MCF 10A (cell line): Measurements from ENCODE around the gene SEC14L5. TPM values are rescaled to one million over a fixed set of nuclear protein-coding genes. Genes with fewer than 3 reads are reported as not detected.

Source experiments
- BruUV-seq: library from RNA; stranded (reverse); fragments of 400-500 nt; replicated peaks from 2 replicates; lab custom pipeline; 2021; lab: Mats Ljungman, UMichigan
- CTCF ChIA-PET: fragments of 300-600 bp; sonication (Branson Sonifier 250); formaldehyde crosslinking; extraction: SDS; loops from one replicate; lab custom pipeline; 2021; ENCODE audit warnings: antibody characterized with exemption, inconsistent platforms; lab: Yijun Ruan, JAX
- POLR2A ChIA-PET: fragments of 300-600, 350-650 bp; sonication (Branson Sonifier 250); formaldehyde crosslinking; extraction: SDS; loops from one replicate; lab custom pipeline; 2020; ENCODE audit warnings: antibody characterized with exemption, inconsistent platforms; lab: Yijun Ruan, JAX
- DNase-seq: peaks from one replicate; pipeline ENCODE4 v3.0.0-alpha.2; 2018; ENCODE audit not compliant: unreplicated experiment
- H3K27ac Mint-ChIP-seq: one replicate; pipeline ENCODE4 v1.8.0; 2022; ENCODE audit warnings: mild to moderate bottlenecking, low read depth, mixed read lengths; ENCODE audit not compliant: unreplicated experiment
- H3K27me3 Mint-ChIP-seq: one replicate; pipeline ENCODE4 v1.8.0; 2022; ENCODE audit warnings: mixed read lengths; ENCODE audit not compliant: insufficient read depth, unreplicated experiment
- H3K36me3 Mint-ChIP-seq: one replicate; pipeline ENCODE4 v1.8.0; 2022; ENCODE audit warnings: mild to moderate bottlenecking, moderate library complexity, mixed read lengths; ENCODE audit not compliant: insufficient read depth, unreplicated experiment
- H3K4me1 Mint-ChIP-seq: one replicate; pipeline ENCODE4 v1.8.0; 2022; ENCODE audit warnings: mixed read lengths; ENCODE audit not compliant: insufficient read depth, unreplicated experiment
- H3K4me3 Mint-ChIP-seq: one replicate; pipeline ENCODE4 v1.8.0; 2022; ENCODE audit warnings: mild to moderate bottlenecking, moderate library complexity, mixed read lengths; ENCODE audit not compliant: unreplicated experiment
- H3K9me3 Mint-ChIP-seq: one replicate; pipeline ENCODE4 v1.8.0; 2022; ENCODE audit warnings: mixed read lengths; ENCODE audit not compliant: unreplicated experiment
- intact Hi-C: fragments of 100-400 bp; cut with micrococcal nuclease; formaldehyde crosslinking; loops from 2 replicates; pipeline ENCODE4 v1.14.1; 2022
- total RNA-seq: library from RNA; stranded (reverse); gene quantifications from 2 replicates; pipeline ENCODE4 v1.2.3, GENCODE V29; 2022
- TF ChIP-seq, protein P1 (sequence below): fragments of 200-600 bp; IDR thresholded peaks from one replicate; pipeline ENCODE4 v1.8.0; 2022; ENCODE audit warnings: antibody characterized with exemption, mild to moderate bottlenecking; ENCODE audit not compliant: unreplicated experiment

SEC14L5 gene
- total RNA-seq, 1 experiment from 2014 or later: not detected

DNA sequence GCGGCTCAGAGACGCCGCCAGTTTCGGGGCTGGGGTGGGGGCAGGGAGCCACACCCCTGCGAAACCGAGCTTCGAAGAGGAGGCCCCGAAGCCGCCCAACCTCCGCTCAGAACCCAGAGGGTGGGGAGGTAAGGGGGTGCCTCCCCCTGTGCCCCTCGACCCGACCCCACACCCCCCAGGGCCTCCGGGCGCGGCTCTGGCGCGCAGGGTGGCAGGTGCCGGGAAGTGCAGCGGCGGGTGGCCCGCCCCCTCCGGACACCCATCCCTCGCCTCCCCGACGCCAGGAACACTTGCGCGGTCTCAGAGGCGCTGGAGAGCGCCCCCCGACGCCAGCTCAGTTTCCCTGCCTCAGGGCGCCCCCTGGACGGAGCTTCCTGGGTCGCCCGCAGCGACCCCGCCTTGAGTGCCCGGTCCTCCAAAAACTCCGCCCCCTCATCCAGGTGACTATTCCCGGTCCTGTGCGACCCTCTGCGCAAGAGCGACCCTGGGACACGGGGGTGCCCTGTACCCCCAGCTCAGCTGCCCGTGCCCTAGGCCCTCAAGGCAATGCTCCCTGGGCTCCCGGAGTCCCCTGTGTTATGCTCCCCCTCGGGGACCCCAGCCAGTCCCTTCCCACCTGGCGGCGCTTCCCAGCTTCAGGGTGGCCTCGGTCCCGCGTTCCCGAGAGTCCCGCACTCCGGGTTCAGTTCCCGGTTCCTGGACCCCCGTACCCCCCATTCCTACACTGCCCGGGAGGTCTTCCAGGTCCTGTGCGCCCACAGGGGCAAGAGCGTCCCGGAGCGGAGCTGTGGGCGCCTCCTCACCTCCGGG is 21.7 kb upstream of the SEC14L5 start:
- CTCF ChIA-PET: interaction anchor here (0.6 to 4.3 kb wide), 18 partner anchors 8 to 202 kb away, joined by 3 to 33 read pairs (median 4); partner anchors contain the start of genes ANKS3 and DNAAF8
- no peak overlapping the region for H3K27ac Mint-ChIP-seq
- intact Hi-C loops: loop anchor here (10.0 kb wide), 1 partner anchor 52 kb away; no protein-coding TSS in a partner anchor
- H3K4me3 Mint-ChIP-seq: peak overlapping the region; percentile 86
- H3K36me3 Mint-ChIP-seq: peaks cover 30% of the 10 kb centered on the region
- no peaks in the 10 kb centered on the region for H3K27me3 Mint-ChIP-seq
- no peaks in the 10 kb centered on the region for H3K9me3 Mint-ChIP-seq
- peak; percentile 61 for DNase-seq
- peaks cover 26% of the 10 kb centered on the region for H3K4me1 Mint-ChIP-seq
- POLR2A ChIA-PET: interaction anchor here (0.5 to 3.8 kb wide), 21 partner anchors 8 to 1802 kb away, joined by 3 to 45 read pairs (median 6); partner anchors contain the start of genes ANKS3, DNAAF8, GLYR1 and NUDT16L1
- TF ChIP-seq, protein P1, sequence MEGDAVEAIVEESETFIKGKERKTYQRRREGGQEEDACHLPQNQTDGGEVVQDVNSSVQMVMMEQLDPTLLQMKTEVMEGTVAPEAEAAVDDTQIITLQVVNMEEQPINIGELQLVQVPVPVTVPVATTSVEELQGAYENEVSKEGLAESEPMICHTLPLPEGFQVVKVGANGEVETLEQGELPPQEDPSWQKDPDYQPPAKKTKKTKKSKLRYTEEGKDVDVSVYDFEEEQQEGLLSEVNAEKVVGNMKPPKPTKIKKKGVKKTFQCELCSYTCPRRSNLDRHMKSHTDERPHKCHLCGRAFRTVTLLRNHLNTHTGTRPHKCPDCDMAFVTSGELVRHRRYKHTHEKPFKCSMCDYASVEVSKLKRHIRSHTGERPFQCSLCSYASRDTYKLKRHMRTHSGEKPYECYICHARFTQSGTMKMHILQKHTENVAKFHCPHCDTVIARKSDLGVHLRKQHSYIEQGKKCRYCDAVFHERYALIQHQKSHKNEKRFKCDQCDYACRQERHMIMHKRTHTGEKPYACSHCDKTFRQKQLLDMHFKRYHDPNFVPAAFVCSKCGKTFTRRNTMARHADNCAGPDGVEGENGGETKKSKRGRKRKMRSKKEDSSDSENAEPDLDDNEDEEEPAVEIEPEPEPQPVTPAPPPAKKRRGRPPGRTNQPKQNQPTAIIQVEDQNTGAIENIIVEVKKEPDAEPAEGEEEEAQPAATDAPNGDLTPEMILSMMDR: peak; percentile 12
- BruUV-seq: TSS peak; percentile 46

DNA sequence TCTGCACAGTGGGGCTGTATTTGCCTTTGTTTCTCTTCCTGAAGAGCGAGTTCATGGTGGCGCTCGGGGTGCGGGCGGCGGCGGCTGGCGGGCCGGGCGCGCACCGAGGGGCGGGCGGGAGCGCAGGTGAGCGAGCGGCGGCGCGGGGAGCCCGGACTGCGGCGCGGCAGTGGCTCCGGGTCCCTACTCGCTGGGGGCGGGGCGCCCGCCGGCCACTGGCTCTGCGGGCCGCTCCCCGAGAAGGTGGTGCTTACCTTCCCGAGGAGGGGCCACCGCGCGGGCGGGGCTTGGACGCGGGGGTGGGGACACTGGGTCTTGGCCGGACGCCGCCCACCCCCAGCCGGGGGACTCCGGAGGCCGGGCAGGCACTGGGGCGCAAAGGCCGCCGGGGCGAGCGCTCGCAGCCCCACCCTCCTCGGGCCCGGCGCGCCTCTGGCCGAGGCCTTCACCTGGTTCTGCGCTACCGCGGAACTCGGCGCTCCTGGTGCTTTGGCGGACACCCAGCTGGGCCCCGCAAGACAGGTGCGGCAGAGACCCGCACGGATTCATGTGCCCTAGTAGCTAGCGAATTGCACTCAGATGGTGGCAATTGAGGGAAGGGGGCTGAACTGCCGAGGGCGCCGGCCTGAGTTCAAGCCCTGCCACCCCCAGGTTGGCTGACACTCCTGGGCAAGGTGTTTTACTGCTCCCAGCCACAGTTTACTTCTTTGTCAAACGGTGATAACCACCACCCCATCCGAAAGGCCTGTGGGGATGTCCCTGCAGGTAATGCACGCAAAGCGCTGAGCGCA is 20.9 kb upstream of the SEC14L5 start, which contains the start of gene PPL:
Gene PPL, minus strand, starts transcription at position 158 of the 791 bp plus-strand sequence. Its CDS starts 103 bp downstream, at position 55.
- intact Hi-C loops: loop anchor here (10.0 kb wide), 1 partner anchor 52 kb away; no protein-coding TSS in a partner anchor
- H3K27ac Mint-ChIP-seq: no peak within 1 kb of the TSS
- H3K36me3 Mint-ChIP-seq: peaks cover 29% of the 10 kb centered on the region
- CTCF ChIA-PET: interaction anchor here (0.6 to 4.3 kb wide), 8 partner anchors 7 to 94 kb away, joined by 3 to 33 read pairs (median 8); no protein-coding TSS in a partner anchor
- TF ChIP-seq, protein P1: no peak
- peak; percentile 86 for DNase-seq
- peaks cover 28% of the 10 kb centered on the region for H3K4me1 Mint-ChIP-seq
- no TSS peak for BruUV-seq
- H3K4me3 Mint-ChIP-seq: peak within 1 kb of the TSS; percentile 86
- H3K27me3 Mint-ChIP-seq: no peaks in the 10 kb centered on the region
- H3K9me3 Mint-ChIP-seq: no peaks in the 10 kb centered on the region
- POLR2A ChIA-PET: interaction anchor here (0.5 to 3.8 kb wide), 17 partner anchors 7 to 243 kb away, joined by 3 to 45 read pairs (median 6); partner anchors contain the start of genes ANKS3, DNAAF8, GLYR1 and SEC14L5

DNA sequence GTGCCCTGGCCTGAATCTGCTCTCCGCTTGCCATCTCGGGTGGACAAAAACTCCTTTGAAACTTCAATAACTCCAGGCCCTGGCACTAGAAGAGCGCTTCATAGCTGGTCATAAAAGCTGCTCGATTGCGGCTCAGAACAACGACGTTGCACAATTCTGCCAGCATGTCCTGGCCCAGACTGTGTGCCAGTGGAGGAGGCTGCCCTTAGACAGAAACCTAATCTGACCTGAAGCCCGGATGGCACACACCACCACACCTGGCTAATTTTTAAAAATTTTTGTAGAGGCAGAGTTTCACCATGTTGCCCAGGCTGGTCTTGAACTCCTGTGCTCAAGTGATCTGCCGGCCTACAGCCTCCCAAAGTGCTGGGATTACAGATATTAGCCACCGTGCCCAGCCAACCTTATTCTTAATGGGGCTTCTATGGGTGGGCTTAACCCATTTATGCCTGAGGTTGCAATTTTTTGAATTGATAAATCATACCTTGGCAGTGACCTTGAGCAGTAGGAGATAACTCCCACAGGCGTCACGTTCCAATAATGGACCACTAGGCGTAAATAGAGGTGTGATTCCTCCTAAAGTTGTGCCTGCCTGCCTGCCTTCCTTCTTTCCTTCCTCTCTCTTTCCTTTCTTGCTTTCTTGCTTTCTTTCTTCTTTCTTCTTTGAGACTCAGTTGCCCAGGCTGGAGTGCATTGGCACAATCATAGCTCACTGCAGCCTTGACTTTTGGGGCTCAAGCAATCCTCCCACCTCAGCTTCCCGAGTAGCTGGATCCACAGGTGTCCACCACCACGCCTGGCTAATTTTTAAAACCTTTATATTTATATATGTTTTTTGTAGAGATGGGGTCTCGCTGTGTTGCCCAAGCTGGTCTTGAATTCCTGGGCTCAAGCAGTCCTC is 20.1 kb upstream of the SEC14L5 start:
- CTCF ChIA-PET: interaction anchor here (2.2 to 4.3 kb wide), 2 partner anchors 18 to 26 kb away, joined by 9 to 33 read pairs; no protein-coding TSS in a partner anchor
- H3K36me3 Mint-ChIP-seq: peaks cover 21% of the 10 kb centered on the region
- intact Hi-C loops: loop anchor here (10.0 kb wide), 1 partner anchor 53 kb away; no protein-coding TSS in a partner anchor
- TF ChIP-seq, protein P1: no peak
- peaks cover 33% of the 10 kb centered on the region for H3K4me1 Mint-ChIP-seq
- no TSS peak for BruUV-seq
- H3K9me3 Mint-ChIP-seq: no peaks in the 10 kb centered on the region
- no peaks in the 10 kb centered on the region for H3K27me3 Mint-ChIP-seq
- POLR2A ChIA-PET: interaction anchor here (0.6 to 2.9 kb wide), 8 partner anchors 9 to 244 kb away, joined by 3 to 15 read pairs (median 5); partner anchors contain the start of genes ANKS3, DNAAF8, GLYR1 and SEC14L5
- peak overlapping the region; percentile 86 for H3K4me3 Mint-ChIP-seq
- H3K27ac Mint-ChIP-seq: no peak overlapping the region
- peak; percentile 78 for DNase-seq
